ENCODE results near the gene ABCB1. TPM values are rescaled to one million over a fixed set of nuclear protein-coding genes. Genes with fewer than 3 reads are reported as not detected.

The ABCB1 gene
- total RNA-seq, 2 donors from 2014 or later: 1.3 to 4.1 TPM

Other genes starting within 250 kb of the ABCB1 start
- 1 to 10 TPM; 1.9 to 3.7 TPM for gene ABCB4, start 125.2 kb downstream of the ABCB1 start, total RNA-seq
- 1 to 10 TPM in 1 of 2 donors, under 1 TPM in 1; 1.00 to 2.5 TPM for gene RUNDC3B, start 27.5 kb upstream of the ABCB1 start, total RNA-seq